ENCODE results near the gene CBL. TPM values are rescaled to one million over a fixed set of nuclear protein-coding genes. Genes with fewer than 3 reads are reported as not detected.

Gene CBL
- total and polyA plus RNA-seq, 10 of the 15 experiments (the other 5 are each of a cell fraction or from before 2014, with no cell fraction given): 3.9 to 27.1 (median 9.5) TPM

- WGBS (ENCODE audit: insufficient coverage, insufficient replicate concordance, low lambda C conversion rate, missing lambda C conversion rate): 100% methylated on average over 2 of the region's 2 CpGs
- H4K20me1 ChIP-seq (ENCODE audit: control insufficient read depth, insufficient read depth): no peaks in the 10 kb centered on the region
- H3K9me3 ChIP-seq (replicated peaks; ENCODE audit: control insufficient read depth, insufficient read depth, low read length): no peaks in the 10 kb centered on the region
- H3K27ac ChIP-seq (ENCODE audit: control insufficient read depth, insufficient read depth): no peak overlapping the region
- H3K79me2 ChIP-seq (ENCODE audit: control insufficient read depth, insufficient read depth, low read length): no peaks in the 10 kb centered on the region
- no peak overlapping the region for H2AFZ ChIP-seq (ENCODE audit: control insufficient read depth, low read depth, low read length)
- RAD21 ChIA-PET (ENCODE audit: unreplicated experiment): no interaction called here
- SMC1A ChIA-PET (ENCODE audit: uncharacterized antibody, unreplicated experiment): no interaction called here
- CTCF ChIA-PET: interaction anchor here (1.1 to 1.7 kb wide), 2 partner anchors 9 to 11 kb away, joined by 3 to 7 read pairs; no protein-coding TSS in a partner anchor
- no peaks in the 10 kb centered on the region for H3K27me3 ChIP-seq (replicated peaks in 1 of 2; ENCODE audit: control insufficient read depth in 2 of 2, insufficient read depth in 2 of 2, low read length in 1 of 2)
- in situ Hi-C loops (cut with MboI) (no loop called here), intact Hi-C loops (cut with micrococcal nuclease; ENCODE audit: unreplicated experiment) (no loop called here)
- H3K4me1 ChIP-seq (ENCODE audit: control insufficient read depth, insufficient read depth, low read length): no peaks in the 10 kb centered on the region
- H3K36me3 ChIP-seq (ENCODE audit: control insufficient read depth in 2 of 2, insufficient read depth in 2 of 2, low read length in 1 of 2): peaks cover 10 to 37% of the 10 kb centered on the region in 2 experiments
- no peak overlapping the region for H3K4me3 ChIP-seq
- H3K9ac ChIP-seq (ENCODE audit: control insufficient read depth, insufficient read depth, low read length): no peak overlapping the region
- POLR2A ChIA-PET: no interaction called here
- DNase-seq (ENCODE audit: low read depth, low spot score): no peak
- FAIRE-seq: no peak
- no peak overlapping the region for H3K4me2 ChIP-seq (ENCODE audit: control insufficient read depth, insufficient read depth)
- no peak for ATAC-seq
- no TSS peak for BruUV-seq (replicated peaks)
- TF ChIP-seq TCF7 (IDR thresholded peaks at IDR 0.05; ENCODE audit: borderline replicate concordance): no peak
- no peak for TF ChIP-seq PRDM15 (CRISPR knock-in tag; IDR thresholded peaks at IDR 0.05)
- no peak for TF ChIP-seq TCF12 (IDR thresholded peaks at IDR 0.05; ENCODE audit: low read depth, low read length)
- TF ChIP-seq RAD51 (IDR thresholded peaks at IDR 0.05): no peak
- TF ChIP-seq NFXL1 (IDR thresholded peaks at IDR 0.05; ENCODE audit: borderline replicate concordance): no peak
- TF ChIP-seq BMI1 (IDR thresholded peaks at IDR 0.05; ENCODE audit: borderline replicate concordance): no peak
- TF ChIP-seq ELK1 (IDR thresholded peaks at IDR 0.05; ENCODE audit: low read depth, low read length): no peak
- TF ChIP-seq ZNF592 (IDR thresholded peaks at IDR 0.05): no peak
- no peak for TF ChIP-seq TAF1 (IDR thresholded peaks at IDR 0.05; ENCODE audit: borderline replicate concordance, low read depth, low read length)
- TF ChIP-seq ATF3 (IDR thresholded peaks at IDR 0.05; ENCODE audit: borderline replicate concordance, extremely low read depth, low read depth, low read length): no peak
- TF ChIP-seq POLR2AphosphoS2 (IDR thresholded peaks at IDR 0.05; ENCODE audit: low read depth, low read length): no peak
- no peak for TF ChIP-seq NR2C1 (IDR thresholded peaks at IDR 0.05)
- no peak for TF ChIP-seq MXI1 (IDR thresholded peaks at IDR 0.05; ENCODE audit: low read depth, low read length)
- no peak for TF ChIP-seq CEBPB (IDR thresholded peaks at IDR 0.05; ENCODE audit: borderline replicate concordance in 1 of 2, low read depth in 2 of 2, low read length in 2 of 2)
- TF ChIP-seq CREM (IDR thresholded peaks at IDR 0.05; ENCODE audit: low read depth): no peak
- no peak for TF ChIP-seq KDM1A (IDR thresholded peaks at IDR 0.05; ENCODE audit: borderline replicate concordance)
Observed at GRCh38 chr11:119298726-119299125, 92.6 kb downstream of the CBL start.

Data from GM12878 (cell line).